Coronary artery (tissue), 2 donors: ENCODE measurements around the gene PMCH.
"Not testable (repeated sequence)": the region's sequence is repeated elsewhere in the genome, so short reads cannot be mapped to it uniquely, and the experiment has no call there.

Experiments
- DNase-seq: peaks from one replicate; pipeline ENCODE4 v3.0.0-alpha.2; 2017; ENCODE audit warnings: low spot score
- H3K27ac ChIP-seq, 2 donors: fragments of 200-600 bp; sonication (generic); one replicate each; pipeline ENCODE4 v1.5.1; 2016 to 2019
- H3K4me3 ChIP-seq: fragments of 200-600 bp; sonication (generic); 2 replicates; pipeline ENCODE4 v1.5.1; 2016; ENCODE audit warnings: mild to moderate bottlenecking, moderate library complexity
- TF ChIP-seq, protein P1 (sequence below): fragments of 200-600 bp; sonication (generic); IDR thresholded peaks from one replicate; pipeline ENCODE4 v1.5.1; 2019; ENCODE audit warnings: antibody characterized with exemption

PMCH gene, protein sequence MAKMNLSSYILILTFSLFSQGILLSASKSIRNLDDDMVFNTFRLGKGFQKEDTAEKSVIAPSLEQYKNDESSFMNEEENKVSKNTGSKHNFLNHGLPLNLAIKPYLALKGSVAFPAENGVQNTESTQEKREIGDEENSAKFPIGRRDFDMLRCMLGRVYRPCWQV

DNA sequence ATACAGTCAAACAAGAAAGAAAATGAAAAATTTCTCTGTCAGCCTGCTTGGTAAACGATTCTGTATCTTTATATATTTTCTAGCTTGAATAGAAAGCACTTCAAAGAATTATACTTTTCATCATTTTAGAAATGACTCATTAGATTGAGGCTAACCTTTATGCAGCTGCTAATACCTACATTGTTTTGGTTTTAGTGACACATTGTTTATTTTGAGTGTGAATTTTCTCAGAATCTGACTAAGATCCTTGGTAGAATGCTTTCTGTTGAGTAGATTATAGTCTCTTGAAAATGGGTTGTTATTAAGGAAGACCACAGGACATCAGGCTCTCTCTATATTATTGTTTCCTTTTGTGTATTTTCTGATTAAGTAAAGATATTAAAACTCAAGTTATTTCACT is at the start of gene PMCH:
TSS of gene PMCH (minus strand) at position 45 of the 400 bp plus-strand sequence. CDS start 63 bp downstream, outside the sequence.
- no peak within 1 kb of the TSS for H3K27ac ChIP-seq
- TF ChIP-seq, protein P1, sequence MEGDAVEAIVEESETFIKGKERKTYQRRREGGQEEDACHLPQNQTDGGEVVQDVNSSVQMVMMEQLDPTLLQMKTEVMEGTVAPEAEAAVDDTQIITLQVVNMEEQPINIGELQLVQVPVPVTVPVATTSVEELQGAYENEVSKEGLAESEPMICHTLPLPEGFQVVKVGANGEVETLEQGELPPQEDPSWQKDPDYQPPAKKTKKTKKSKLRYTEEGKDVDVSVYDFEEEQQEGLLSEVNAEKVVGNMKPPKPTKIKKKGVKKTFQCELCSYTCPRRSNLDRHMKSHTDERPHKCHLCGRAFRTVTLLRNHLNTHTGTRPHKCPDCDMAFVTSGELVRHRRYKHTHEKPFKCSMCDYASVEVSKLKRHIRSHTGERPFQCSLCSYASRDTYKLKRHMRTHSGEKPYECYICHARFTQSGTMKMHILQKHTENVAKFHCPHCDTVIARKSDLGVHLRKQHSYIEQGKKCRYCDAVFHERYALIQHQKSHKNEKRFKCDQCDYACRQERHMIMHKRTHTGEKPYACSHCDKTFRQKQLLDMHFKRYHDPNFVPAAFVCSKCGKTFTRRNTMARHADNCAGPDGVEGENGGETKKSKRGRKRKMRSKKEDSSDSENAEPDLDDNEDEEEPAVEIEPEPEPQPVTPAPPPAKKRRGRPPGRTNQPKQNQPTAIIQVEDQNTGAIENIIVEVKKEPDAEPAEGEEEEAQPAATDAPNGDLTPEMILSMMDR = no peak
- H3K4me3 ChIP-seq = no peak within 1 kb of the TSS
- DNase-seq = no peak

DNA sequence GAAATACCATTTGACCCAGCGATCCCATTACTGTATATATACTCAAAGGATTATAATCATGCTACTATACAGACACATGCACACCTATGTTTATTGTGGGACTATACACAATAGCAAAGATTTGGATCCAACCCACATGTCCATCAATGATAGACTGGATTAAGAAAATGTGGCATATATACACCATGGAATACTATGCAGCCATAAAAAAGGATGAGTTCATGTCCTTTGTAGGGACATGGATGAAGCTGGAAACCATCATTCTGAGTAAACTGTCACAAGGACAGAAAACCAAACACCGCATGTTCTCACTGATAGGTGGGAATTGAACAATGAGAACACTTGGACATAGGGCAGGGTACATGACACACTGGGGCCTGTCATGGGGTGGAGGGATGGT is 43.2 kb upstream of the PMCH start:
- H3K27ac ChIP-seq, H3K4me3 ChIP-seq, DNase-seq: not testable (repeated sequence)

DNA sequence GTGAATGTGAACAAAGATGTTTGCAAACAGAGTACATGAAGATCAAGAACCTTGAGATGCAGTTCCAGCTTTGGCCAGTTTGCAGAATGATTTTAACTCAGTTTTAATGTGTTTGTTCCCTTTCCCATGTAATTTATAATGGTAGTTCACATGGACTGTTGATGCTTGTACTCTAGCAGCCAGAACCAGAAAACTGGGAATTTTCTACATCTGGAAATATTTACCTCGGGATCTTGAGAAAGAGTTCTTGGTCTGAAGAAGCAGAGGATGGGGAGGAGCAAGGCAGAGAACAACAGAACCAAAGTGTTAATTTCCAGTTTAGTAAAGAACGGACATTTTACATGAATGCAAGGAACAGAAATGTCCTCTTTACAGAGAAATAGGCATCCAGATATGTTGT is 37.0 kb upstream of the PMCH start:
- H3K27ac ChIP-seq = no peak overlapping the region
- H3K4me3 ChIP-seq = no peak overlapping the region
- TF ChIP-seq, protein P1 = no peak
- DNase-seq = no peak

DNA sequence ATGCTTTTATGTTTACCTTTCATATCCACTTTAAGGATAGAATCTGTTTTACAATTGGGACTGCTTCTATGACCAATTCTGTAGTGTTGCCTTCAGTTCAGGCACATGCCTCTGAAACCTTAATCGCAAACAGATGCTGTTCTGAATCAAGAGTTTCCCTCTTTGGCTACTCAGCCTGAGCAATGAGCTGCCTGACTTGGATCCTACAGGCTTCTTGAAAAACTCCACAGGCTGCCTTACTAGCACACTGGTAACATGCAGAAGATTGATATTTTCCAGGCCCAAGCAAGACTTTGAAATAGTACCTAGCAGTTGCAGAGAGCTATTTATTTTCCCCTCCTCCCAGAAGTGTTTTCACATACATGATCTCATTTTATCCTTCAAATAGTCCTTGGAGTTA is 34.8 kb upstream of the PMCH start:
- Histone ChIP-seq H3K27ac (no peak overlapping the region), H3K4me3 (no peak overlapping the region)
- DNase-seq = no peak
- TF ChIP-seq, protein P1 = no peak

DNA sequence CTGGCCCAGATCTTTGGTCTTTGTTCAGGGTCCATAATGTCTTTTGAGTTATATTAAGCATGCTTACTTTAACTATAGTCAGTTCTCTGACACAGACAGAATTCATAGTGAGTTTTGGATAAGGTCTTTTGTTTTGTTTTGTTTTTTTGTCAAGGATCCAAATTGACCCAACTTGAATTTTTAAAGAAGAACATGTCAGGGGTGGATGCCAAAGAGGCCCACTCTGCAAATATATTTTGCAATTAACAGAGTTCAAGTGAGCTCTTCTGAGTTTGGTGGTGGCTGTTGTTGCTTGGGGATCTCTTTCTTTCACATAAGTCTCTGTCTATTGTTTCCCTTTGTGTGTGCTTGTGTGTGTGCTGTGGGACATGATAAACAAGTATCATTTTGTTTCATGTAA is 34.4 kb upstream of the PMCH start:
- TF ChIP-seq, protein P1 = no peak
- DNase-seq = no peak
- Histone ChIP-seq H3K4me3 (no peak overlapping the region), H3K27ac (no peak overlapping the region)

DNA sequence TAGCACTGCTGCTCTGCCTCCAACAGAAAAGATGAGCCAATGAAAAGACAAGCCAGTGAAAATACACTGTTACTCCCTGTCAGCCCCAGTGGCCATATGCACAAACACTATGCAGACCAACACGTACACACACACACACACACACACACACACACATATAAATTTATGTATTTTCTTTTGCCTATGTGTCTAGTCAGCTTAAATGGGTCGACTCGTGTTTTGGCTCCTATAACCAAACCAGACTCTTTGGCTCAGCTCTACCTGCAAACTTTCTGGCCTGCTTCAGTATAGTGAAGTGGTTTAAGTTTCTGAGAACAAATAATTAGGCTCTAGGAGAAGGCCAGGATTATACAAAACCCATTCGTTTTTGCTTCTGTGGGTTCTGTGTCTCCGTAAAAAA is 30.3 kb upstream of the PMCH start:
- TF ChIP-seq, protein P1 = no peak
- no peak overlapping the region for H3K4me3 ChIP-seq
- DNase-seq = no peak
- H3K27ac ChIP-seq = no peak overlapping the region

DNA sequence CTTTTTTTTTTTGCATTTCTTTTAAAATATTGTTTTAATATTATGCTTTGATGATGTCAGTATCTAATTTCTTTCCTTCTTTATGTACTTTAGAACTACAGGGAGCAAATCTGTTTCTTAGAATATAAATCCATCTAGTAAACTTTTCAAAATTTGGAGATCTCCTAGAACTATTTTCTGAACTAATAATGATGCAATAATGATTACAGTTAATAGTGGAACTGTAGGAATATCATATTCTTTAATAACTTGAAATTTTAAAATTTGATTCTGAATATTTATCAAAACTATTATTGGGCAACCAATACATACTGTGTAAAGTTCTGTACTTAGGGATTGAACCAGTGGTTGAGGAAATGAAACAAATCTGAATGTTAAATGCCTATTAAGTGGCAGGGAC is 23.1 kb upstream of the PMCH start:
- DNase-seq = no peak
- no peak overlapping the region for H3K27ac ChIP-seq

More for the DNA sequence above, 23.1 kb upstream of the PMCH start:
- TF ChIP-seq, protein P1 = no peak
- no peak overlapping the region for H3K4me3 ChIP-seq
